Stimulated activated CD8-positive, alpha-beta memory T cell treated with anti-CD3 and anti-CD28 coated beads, Interleukin-7, amount 100 ng/mL, for 48 hours (primary cell): Measurements from ENCODE around the gene SMURF1.
"Not testable (repeated sequence)": the region's sequence is repeated elsewhere in the genome, so short reads cannot be mapped to it uniquely, and the experiment has no call there.

Experiments
- DNase-seq, 2 donors: peaks; one replicate each; pipeline ENCODE4 v3.0.0-alpha.2; 2020; ENCODE audit warnings: low read depth in 1 of 2; ENCODE audit errors: extremely low read depth in 1 of 2

SMURF1 gene

DNA sequence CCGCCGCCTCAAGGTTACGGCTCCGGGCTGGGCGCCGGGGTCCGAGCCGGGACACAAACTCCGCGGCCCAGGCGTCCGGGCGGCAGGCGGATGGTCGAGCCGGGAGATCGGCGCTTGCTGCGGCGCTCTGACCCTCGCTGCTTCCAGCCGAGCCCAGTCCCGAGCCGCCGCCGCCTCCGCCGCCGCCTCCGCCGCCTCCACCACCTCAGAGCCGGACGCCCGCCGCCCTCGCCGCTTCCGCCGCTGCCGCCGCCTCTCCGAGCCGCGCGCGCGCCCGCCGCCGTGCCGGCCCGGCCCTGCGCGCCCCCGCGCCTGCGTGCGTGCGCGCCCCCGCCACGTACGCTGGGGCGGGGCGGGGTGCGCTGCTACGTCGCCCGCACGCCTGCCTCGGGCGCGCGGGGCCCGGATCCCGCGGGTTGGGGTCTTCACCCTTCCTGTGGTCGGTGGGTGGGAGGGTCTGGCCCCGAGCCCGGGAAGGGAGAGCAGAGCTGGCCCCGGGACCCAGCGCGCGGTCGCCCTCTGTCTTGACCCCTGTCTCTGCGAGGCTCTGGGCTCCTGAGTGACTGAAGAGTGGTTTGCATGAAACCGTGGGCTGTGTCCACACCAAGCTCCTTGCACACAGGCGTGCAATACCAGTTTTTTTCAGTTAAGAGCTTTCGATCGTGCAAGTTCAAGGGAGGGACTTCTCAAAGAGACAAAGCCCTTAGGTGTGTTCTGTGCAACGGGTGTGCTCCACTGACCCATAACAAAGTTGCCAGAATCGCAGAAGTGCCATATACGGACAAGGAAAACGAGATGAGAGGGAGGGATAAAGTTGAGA lies at the start of gene SMURF1:
TSS of gene SMURF1 (minus strand) at position 256 of the 820 bp plus-strand sequence. CDS start 328 bp downstream, outside the sequence.
- peak; percentile 38 to 51 for DNase-seq

DNA sequence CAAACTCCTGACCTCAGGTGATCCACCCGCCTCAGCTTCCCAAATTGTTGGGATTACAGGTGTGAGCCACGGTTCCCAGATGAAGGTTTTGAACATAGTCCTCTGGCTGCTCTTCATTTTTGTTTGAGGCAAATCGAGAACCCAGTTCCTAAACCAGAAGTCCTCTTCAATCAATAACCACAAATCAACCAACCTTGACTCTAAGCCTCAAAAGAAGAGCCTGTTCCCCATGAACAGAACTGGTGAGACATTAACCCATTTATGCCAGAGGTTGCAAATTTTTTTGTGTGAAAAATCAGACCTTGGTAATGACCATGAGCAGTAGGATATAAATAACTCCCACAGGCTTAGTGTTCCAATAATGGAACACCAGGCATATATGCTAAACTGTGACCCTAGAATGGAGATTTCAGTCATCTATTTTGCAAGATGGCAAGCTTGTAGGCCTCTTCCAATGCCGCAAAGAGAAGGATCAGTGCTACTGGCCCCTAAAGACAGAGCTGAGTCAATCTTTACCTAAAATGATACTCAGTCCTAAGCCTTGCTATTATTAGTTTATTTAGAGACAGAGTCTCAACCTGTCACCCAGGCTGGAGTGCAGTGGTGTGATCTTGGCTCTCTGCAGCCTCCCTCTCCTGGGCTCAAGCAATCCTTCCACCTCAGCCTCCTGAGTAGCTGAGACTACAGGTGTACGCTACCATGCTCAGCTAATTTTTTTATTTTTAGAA lies 48.1 kb upstream of the SMURF1 start:
- DNase-seq: no peak

DNA sequence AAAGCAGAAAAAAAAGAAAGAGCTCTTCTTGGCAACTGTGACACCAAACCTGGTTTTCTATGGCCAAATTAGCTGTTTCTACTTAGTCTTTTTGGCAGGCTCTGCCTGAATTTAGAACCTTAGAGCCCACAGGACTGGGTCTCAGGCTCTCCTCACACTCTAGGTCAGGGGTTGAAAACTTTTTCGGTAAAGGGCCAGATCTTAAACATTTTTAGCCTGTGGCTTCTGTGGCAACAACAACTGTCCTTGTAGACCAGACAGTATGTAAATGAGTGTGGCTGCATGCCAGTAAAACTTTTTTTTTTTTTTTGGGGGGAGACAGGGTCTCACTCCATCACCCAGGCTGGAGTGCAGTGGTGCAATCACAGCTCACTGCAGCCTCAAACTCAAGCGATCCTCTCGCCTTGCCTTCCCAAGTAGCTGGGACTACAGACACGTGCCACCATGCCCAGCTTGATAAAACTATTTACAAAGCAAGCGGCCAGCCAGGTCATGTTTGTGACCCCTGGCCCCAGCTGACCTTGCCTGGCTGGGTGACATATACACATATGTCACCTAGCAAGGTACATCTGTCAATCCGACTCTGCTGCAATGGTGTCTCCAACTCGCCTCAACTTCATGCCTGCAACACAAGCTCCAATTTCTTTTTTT lies 46.6 kb upstream of the SMURF1 start:
- DNase-seq: no peak

DNA sequence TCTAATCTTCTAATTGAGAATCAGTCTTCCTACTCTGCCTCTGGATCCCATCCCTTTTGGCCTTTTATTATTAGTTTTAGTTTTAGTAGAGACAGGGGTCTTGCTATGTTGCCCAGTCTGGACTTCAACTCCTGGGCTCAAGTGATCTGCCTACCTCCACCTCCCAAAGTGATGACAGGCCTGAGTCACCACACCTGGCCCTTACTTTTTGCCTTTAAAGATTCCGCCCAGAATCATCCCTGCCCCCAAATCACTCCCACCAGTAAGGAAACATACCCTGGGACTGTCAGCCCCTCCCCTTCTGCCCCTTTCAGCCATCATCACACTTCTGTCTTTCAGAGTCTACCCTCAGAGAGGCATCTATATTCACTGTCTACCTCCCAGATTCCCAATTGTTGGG lies 45.3 kb upstream of the SMURF1 start:
- DNase-seq: no peak

DNA sequence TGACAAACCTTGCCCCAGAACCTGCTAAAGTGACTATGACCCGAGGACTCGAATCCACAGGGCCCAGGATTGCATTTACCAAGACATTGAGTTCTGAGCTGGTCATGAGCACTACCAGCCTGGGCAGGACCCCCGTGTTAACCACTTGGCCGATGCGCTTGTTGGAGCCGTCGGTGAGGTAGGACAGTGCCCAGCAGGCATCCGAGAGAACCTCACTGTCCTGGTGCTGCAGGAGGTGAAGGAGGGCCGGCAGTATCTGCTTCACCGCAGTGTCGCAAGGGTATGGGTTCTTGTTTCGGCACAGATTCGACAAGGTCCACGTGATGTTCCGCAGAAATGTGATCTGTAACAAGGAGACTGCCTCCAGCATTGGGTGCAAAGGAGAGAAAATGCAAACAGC lies 44.3 kb upstream of the SMURF1 start:
- DNase-seq: no peak

DNA sequence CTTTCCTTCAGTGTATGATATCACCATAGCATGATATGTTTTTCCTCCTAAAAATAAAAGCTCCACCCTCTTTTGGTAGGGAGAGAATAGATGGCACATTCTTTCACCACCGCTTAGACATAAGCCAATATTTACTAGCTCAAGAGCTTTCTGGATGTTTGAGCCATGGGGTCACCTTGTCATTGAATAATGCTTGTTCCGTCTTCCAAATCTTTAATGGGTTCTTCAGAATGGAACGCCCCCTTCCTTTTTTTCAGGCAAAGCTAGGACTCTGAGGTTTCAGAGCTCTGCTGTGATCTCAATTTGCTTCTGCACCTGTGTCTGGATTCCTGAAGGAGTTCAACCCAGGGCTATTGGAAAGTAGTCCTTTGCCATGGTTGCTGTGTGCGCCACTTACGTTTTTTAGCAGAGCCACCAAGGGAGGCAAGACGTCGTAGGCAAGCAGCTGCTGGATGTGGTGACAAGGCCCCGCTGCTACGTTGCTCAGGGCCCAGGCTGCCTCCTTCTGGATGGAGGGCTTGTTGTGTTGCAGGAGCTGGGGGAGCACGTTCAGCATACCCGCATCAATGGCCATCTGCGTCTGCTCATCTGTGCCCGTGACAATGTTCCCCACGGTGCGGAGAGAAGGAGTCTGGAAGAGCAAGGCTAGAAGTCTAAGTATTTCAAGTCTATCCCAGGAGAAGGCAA lies 40.8 kb upstream of the SMURF1 start:
- DNase-seq: no peak

DNA sequence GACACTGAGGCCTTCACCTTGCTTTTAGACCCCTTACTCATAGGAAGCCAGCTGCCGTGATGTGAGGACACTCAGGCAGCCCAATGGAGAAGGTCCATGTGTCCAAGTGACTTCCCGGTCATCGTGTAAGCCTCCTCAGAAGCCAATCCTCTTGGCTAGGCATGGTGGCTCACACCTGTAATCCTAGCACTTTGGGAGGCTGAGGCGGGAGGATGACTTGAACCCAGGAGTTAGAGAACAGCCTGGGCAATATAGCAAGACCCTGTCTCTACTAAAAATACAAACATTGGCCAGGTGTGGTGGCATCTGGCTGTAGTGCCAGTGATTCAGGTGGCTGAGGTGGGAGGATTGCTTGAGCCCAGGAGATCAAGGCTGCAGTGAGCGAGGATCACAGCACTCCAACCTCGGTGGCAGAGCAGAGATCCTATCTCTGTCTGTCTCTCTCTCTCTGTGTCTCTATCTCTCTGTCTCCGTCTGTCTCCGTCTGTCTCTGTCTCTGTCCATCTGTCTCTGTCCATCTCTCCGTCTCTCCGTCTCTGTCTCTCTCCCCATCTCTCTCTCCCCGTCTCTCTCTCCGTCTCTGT lies 36.3 kb upstream of the SMURF1 start:
- DNase-seq: no peak

DNA sequence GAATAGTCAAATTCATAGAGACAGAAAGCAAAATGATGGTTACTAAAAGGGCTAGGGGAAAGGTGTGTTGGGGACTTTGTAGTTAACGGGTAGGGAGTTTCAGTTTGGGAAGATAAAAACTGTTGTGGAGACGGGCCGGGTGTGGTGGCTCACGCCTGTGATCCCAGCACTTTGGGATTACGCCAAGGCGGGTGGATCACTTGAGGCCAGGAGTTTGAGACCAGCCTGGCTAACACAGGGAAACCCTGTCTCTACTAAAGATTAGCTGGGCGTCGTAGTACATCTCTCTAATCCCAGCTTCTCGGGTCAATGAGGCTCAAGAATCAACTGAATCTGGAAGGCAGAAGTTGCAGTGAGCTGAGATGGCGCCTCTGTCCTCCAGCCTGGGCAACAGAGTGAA lies 33.3 kb upstream of the SMURF1 start:
- DNase-seq: no peak

DNA sequence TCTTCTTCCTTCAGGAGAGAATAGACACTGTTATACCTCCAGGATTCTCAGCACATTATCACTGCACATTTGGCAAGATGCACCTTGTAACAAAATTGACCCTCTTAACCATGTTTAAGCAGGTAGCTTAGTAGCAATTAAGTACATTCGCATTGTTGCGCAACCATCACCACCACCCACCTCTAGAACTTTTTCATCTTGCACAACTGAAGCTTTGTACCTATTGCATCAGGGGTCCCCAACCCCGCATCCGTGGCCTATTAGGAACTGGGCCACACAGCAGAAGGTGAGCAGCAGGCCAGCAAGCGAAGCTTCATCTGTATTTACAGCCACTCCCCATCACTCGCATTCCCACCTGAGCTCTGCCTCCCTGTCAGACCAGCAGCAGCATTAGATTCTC lies 29.9 kb upstream of the SMURF1 start:
- no peak for DNase-seq

DNA sequence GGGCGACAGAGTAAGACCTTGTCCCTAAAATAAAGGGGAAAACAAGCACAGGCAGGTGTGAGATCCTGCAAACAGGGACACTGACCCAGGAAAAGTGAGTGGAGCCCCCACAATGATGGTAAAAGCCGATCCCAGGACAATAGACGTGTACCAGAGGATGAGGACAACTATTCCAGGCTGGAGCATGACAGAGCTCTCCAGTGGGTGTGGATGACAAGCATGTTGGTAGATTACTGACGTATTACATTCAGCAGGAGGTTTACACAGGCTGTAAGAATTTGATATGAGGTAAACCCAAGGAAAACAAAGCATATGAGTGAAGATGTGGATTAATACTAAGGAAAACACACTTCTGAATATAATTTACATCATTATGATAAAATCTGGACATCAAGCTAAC lies 27.8 kb upstream of the SMURF1 start:
- no peak for DNase-seq

DNA sequence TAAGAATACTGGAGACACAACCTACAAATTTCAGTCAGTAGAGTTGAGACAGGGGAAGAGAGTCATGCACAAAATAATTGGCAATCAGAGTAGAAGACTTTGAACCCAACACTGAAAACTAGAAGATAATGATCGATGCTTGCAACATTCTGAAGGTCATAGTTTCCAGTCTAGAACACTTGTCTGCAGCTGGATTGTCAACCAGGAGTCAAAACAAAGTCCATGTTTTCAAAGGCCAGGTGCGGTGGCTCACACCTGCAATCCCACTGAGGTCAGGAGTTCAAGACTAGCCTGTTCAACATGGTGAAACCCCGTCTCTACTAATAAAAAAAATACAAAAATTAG lies 26.8 kb upstream of the SMURF1 start:
- DNase-seq: no peak

DNA sequence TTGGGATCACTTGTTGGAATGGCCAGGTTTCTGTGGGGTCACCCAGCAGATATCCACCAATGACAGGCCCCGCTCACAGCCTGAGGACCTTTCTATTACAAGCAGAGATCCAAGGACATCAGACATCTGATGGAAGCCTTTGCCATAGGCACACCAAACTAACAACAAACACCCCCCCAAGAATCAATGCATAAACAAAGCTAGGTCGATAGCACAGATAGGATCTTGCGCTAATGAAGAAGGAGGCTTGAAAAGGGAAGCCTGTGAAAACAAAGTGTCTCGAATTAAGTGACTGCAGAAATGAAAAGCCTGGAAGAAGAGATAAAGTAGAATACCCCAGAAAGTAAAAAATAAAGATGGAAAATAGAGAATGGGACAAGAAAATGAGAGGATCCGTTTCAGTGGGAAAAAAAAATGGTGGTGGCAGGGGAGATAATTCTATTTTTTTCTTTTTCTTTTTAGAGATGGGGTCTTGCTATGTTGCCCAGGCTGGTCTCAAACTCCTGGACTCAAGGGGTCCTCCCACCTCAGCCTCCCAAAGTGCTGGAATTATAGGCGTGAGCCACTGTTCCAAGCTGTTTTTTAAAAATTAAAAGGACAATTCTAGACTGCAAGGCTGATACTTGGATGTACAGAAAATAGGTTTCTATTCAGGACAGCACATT lies 26.3 kb upstream of the SMURF1 start:
- no peak for DNase-seq

DNA sequence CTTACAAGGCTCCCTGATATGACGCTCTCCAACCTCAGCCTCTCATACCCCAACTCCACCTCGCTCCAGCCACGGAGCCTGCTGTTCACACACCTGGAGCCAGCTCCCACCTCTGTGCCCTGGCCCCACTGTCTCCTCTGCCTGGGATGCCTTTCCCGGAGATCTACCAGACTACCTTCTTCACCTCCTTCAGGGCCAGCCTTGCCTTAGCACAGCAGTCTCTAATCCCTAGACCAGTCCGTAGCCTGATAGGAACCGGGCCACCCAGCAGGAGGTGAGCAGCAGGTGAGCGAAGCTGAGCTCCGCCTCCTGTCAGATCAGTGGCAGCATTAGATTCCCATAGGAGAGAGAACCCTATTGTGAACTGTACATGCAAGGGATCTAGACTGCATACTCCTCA lies 23.2 kb upstream of the SMURF1 start:
- no peak for DNase-seq

DNA sequence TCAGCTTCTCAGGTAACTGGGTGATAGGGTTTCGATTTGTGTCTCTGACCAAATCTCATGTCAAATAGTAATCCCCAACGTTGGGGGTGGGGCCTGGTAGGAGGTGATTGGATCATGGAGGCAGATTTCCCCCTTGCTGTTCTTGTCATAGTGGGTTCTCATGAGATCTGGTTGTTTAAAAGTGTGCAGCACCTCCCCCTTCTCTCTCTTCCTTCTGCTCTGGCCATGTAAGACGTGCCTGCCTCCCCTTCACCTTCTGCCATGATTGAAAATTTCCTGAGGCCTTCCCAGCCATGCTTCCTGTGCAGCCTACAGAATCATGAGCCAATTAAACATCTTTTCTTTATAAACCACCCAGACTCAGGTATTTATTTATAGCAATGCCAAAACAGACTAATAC lies 21.9 kb upstream of the SMURF1 start:
- DNase-seq: no peak

DNA sequence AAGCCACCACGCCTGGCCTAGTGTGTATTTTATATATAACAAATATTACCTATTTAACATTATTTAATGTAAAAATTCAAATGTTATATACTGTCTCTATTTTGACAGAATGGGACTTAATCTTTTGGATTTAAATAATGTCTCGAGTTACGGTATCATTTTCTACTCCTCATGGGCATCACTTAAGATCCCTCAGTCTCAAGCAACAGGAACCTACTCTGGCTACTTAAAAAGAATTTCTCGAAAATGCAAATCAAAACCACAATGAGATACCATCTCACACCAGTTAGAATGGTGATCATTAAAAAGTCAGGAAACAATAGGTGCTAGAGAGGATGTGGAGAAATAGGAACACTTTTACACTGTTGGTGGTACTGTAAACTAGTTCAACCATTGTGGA lies 19.8 kb upstream of the SMURF1 start:
- not testable (repeated sequence) for DNase-seq

DNA sequence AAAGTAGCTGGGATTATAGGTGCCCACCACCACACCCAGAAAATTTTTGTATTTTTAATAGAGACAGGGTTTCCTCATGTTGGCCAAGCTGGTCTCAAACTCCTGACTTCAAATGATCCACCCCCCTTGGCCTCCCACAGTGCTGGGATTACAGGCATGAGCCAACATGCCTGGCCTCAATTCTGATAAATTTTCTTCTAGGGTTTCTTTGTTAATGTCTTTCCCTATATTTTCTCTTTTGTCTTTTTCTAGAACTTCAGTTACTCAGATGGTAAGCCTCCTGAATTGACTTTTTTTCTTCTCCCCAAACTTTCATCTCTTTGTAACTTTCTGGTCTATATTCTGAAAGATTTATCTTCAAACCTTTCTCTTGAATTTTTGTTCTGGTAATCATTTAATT lies 12.7 kb upstream of the SMURF1 start:
- no peak for DNase-seq

DNA sequence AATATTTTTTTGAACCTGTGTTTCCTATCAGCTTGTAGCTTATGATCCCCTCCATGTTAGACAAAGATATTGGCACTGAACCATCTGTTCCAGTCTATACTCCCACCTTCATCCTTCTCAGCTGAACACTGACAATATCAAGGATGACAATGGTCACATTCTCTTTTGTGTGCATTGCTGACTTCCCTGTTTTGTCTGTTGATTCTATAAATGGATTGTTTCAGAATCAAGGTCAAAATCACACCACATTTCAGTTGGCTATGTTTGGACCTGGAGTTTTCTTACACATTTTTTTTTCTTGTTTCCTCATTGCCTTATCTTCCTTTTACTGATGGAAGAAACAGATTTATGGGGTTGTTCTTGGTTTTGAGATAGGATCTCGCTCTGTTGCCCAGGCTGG lies 11.3 kb upstream of the SMURF1 start:
- no peak for DNase-seq

DNA sequence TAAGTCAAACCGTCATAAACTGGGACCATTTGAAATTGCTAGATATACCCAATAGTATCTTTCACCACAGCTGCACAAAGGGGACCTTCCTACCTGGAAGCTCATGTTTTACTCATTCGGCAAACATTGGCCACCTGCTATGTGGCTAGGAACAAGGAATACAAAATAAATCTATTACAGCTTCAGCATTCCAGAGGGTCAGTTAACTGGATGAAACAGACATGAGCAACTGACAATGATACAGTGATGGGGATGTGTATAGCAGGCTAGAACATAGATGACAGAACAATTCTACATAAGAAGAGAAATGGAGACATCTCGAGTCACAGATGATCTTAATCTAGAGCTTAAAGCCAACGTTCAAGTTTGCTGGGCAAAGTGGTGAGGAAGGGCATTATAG lies 3.1 kb upstream of the SMURF1 start:
- no peak for DNase-seq

DNA sequence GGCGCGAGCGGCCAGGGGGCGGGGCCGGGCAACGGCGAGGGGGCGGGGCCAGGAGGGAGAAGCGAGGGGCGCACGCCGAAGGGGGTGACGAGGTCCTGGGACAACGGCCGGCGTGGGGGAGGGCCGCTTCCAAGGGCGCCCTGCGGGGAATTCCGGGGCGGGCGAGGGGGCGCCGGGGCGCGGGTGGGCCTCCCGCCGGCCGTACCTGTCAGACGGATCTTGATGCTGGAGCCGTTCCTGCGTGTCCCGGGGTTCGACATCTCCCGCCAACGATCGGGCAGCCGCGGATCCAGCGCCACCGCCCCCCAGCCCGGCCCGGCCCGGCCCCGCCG lies 421 bp downstream of the SMURF1 start:
- DNase-seq: no peak

DNA sequence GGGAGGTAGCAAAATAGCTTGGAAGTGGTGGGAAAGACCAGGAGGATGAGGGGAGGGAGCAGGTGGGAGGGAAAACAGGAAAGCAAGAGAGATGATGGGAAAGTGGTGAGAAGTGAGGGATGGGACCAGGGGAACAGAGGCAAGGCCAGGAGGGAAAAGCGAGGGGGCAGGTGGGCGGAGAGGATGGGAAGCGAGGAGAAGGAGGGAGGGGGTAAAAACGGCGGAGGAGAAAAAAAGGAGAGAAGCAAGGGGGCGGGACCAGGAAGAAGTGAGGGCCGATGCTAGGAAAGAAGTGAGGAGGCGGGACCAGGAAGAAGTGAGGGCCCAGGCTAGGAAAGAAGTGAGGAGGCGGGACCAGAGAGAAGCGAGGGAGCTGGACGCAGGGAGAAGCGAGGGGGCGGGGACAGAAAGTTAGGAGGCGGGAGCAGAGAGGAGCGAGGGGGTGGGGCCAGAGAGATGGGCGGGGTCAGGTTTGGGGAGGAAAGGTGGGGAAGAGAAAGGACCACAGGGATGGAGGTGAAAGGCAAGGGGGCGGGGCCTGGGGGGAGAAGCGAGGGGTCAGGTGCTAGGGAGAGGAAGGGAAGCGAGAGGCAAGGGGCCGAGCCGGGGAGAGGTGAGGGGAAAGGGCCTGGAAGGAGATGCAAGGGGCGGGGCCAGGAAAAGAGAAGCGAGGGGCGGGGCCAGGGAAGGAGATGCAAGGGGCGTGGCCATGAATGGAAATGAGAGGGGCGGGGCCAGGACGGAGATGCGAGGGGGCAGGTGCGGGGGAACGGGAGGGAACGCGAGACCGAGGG lies 984 bp downstream of the SMURF1 start:
- peak; percentile 59 to 85 for DNase-seq
